Suprapubic skin (tissue), 4 donors: ENCODE data around the gene ENOX2. TPM values are rescaled to one million over a fixed set of nuclear protein-coding genes. Genes with fewer than 3 reads are reported as not detected.
"Not testable (repeated sequence)": the region's sequence is repeated elsewhere in the genome, so short reads cannot be mapped to it uniquely, and the experiment has no call there.

ENCODE experiments used
- DNase-seq, 2 donors: peaks; one replicate each; pipeline ENCODE4 v3.0.0-alpha.2; 2019; ENCODE audit warnings: low spot score in 2 of 2
- H3K27ac ChIP-seq: fragments of 200-600 bp; sonication (generic); one replicate; pipeline ENCODE4 v1.5.1; 2019
- H3K27me3 ChIP-seq: fragments of 200-600 bp; sonication (generic); one replicate; pipeline ENCODE4 v1.5.1; 2019
- H3K36me3 ChIP-seq: fragments of 200-600 bp; sonication (generic); one replicate; pipeline ENCODE4 v1.5.1; 2019
- H3K4me1 ChIP-seq: fragments of 200-600 bp; sonication (generic); one replicate; pipeline ENCODE4 v1.5.1; 2019
- H3K4me3 ChIP-seq: fragments of 200-600 bp; sonication (generic); one replicate; pipeline ENCODE4 v1.5.1; 2019; ENCODE audit warnings: mild to moderate bottlenecking
- H3K9me3 ChIP-seq: fragments of 200-600 bp; sonication (generic); one replicate; pipeline ENCODE4 v1.5.1; 2019
- EP300 ChIP-seq: sonication (generic); formaldehyde crosslinking; IDR thresholded peaks from one replicate; pipeline ENCODE4 v1.6.1; 2017; ENCODE audit warnings: antibody characterized with exemption
- POLR2A ChIP-seq, 2 donors: fragments of 450-650 bp; IDR thresholded peaks; one replicate each; pipeline ENCODE4 v1.6.1; 2017; ENCODE audit warnings: antibody characterized with exemption in 2 of 2, mild to moderate bottlenecking in 2 of 2, moderate library complexity in 2 of 2
- POLR2AphosphoS5 ChIP-seq, 3 donors: sonication (generic); formaldehyde crosslinking; IDR thresholded peaks; one replicate each; pipeline ENCODE4 v1.6.1; 2017; ENCODE audit warnings: antibody characterized with exemption in 3 of 3
- WGBS: methylation state at CpG from one replicate; pipeline ENCODE4 v1.1.5; 2018; 5-methylcytosine and 5-hydroxymethylcytosine counted together
- total RNA-seq, 4 donors: library from RNA; depleted of rRNA; stranded (reverse); fragments of >200 nt; gene quantifications; one replicate each; pipeline ENCODE4 v1.1.0, GENCODE V29; 2016
- TF ChIP-seq, protein P1 (sequence below), 2 donors: fragments of 200-600 bp in 1 of 2; fragments of 450-650 bp in 1 of 2; sonication (generic) in 1 of 2; IDR thresholded peaks; one replicate each; pipeline ENCODE4 v1.5.1; 2016 to 2019; ENCODE audit warnings: antibody characterized with exemption in 2 of 2, mild to moderate bottlenecking in 1 of 2, moderate library complexity in 1 of 2

The ENOX2 gene
- total RNA-seq, 4 donors from 2014 or later, result 9.6 to 11.1 (median 10.7) TPM

DNA sequence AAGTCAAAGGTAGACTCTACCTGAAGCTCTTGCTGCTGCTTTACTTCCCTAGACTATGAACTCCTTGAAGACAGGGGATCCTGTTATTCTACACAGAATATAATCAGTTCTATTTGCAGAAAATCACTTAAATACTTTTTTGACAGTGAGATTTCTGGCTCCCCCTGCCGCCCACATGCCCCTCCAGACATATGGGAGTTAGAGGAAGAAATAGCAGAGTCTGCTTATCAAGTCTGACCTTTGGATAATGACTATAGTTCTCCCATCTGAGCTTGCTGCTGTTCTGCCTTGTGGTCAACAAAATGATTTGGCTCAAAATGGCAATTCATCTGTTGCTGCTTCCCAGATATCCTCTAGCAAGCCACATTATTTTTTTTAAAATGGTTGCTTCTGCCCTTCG, 101.1 kb downstream of the ENOX2 start:
- no peaks in the 10 kb centered on the region for H3K4me1 ChIP-seq
- H3K9me3 ChIP-seq, result no peaks in the 10 kb centered on the region
- H3K4me3 ChIP-seq, result no peak overlapping the region
- no peaks in the 10 kb centered on the region for H3K27me3 ChIP-seq
- 72% methylated on average over 2 of the region's 2 CpGs for WGBS
- TF ChIP-seq POLR2A (IDR thresholded peaks at IDR 0.05) (no peak), POLR2AphosphoS5 (IDR thresholded peaks at IDR 0.05) (no peak)
- TF ChIP-seq, protein P1, sequence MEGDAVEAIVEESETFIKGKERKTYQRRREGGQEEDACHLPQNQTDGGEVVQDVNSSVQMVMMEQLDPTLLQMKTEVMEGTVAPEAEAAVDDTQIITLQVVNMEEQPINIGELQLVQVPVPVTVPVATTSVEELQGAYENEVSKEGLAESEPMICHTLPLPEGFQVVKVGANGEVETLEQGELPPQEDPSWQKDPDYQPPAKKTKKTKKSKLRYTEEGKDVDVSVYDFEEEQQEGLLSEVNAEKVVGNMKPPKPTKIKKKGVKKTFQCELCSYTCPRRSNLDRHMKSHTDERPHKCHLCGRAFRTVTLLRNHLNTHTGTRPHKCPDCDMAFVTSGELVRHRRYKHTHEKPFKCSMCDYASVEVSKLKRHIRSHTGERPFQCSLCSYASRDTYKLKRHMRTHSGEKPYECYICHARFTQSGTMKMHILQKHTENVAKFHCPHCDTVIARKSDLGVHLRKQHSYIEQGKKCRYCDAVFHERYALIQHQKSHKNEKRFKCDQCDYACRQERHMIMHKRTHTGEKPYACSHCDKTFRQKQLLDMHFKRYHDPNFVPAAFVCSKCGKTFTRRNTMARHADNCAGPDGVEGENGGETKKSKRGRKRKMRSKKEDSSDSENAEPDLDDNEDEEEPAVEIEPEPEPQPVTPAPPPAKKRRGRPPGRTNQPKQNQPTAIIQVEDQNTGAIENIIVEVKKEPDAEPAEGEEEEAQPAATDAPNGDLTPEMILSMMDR (IDR thresholded peaks at IDR 0.05), result no peak
- DNase-seq, result no peak
- H3K27ac ChIP-seq, result no peak overlapping the region
- H3K36me3 ChIP-seq, result no peaks in the 10 kb centered on the region

DNA sequence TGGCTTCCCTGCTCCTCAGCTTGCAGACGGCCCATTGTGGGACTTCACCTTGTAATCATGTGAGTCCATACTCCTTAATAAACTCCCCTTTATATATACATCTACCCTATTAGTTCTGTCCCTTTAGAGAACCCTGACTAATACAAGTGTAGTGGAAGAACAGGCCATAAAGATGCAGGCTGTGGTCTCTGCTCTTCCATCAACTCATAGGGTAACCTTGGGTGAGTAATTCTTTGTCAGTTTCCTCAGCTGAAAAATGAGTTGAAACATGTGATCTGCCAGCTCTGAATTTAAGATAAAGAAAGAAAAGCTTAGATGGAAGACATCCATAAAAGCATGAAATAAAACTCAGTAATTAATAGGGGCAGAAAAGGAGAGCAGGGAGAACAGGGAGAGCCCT, 103.6 kb downstream of the ENOX2 start:
- 67% methylated on average over 1 of the region's 1 CpG for WGBS
- Histone ChIP-seq H3K27me3 (no peaks in the 10 kb centered on the region), H3K9me3 (no peaks in the 10 kb centered on the region), H3K27ac (no peak overlapping the region), H3K4me1 (no peaks in the 10 kb centered on the region), H3K4me3 (no peak overlapping the region), H3K36me3 (no peaks in the 10 kb centered on the region)
- no peak for DNase-seq
- TF ChIP-seq POLR2A (IDR thresholded peaks at IDR 0.05) (no peak), EP300 (no peak), POLR2AphosphoS5 (IDR thresholded peaks at IDR 0.05) (no peak)
- TF ChIP-seq, protein P1 (IDR thresholded peaks at IDR 0.05), result no peak

DNA sequence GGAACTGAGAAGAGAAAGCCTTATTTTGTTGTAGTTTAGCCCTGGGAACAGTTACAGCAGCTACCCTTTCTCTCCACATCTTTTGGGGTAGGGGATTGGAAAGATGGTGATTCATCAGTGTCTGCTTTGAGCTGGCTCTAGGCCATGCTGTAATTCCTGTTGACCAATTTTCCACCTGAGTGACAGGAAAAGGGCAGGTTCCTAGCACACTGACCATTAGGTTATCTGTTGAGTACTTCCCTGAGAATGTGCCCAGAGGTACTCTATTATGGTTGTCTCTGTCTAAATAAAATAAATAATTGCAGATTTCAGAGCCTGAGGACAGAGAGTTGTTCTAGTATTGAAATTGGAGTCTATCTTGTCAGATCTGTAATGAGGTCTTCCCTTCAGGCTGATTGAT, 109.0 kb downstream of the ENOX2 start:
- no peak for DNase-seq
- H3K4me1 ChIP-seq, result no peaks in the 10 kb centered on the region
- H3K9me3 ChIP-seq, result no peaks in the 10 kb centered on the region
- no peak overlapping the region for H3K4me3 ChIP-seq
- H3K36me3 ChIP-seq, result no peaks in the 10 kb centered on the region
- no peak for TF ChIP-seq POLR2A (IDR thresholded peaks at IDR 0.05)
- no peaks in the 10 kb centered on the region for H3K27me3 ChIP-seq
- H3K27ac ChIP-seq, result no peak overlapping the region

DNA sequence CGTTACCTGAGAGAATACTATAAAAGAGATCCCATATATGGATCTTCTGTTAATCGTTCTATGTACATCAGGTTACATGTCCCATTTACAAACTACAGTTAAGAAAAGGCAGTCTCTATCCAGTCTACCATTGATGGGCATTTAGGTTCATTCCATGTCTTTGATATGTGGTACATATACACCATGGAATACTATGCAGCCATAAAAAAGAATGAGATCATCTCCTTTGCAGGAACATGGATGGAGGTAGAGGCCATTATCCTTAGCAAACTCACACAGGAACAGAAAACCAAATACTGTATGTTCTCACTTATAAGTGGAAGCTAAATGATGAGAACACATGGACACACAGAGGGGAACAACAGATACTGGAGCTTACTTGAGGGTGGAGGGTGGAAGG, 111.1 kb downstream of the ENOX2 start:
- not testable (repeated sequence) for H3K4me1 ChIP-seq, H3K36me3 ChIP-seq, H3K4me3 ChIP-seq, H3K27ac ChIP-seq, DNase-seq, H3K9me3 ChIP-seq, H3K27me3 ChIP-seq
- WGBS, result 86% methylated on average over 2 of the region's 2 CpGs

DNA sequence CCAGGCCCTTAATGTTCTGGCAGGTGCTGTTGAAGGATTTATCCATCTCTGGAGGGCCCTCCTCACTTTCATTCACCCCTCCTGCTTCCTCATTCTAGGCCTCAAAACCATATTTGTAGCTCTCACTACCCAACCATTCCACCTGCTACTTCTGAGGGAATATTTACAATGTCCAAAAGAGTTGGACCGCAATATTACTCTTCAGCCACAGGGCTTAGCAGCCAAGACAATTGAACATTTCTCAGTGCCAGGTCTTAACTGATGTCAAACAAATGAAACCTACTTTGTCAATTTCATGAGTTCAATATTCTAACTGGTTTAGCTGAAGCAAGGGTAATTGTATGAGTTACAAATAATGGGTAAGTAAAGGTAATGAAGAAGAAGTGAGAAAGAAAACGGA, 113.2 kb downstream of the ENOX2 start:
- 86% methylated on average over 2 of the region's 2 CpGs for WGBS

DNA sequence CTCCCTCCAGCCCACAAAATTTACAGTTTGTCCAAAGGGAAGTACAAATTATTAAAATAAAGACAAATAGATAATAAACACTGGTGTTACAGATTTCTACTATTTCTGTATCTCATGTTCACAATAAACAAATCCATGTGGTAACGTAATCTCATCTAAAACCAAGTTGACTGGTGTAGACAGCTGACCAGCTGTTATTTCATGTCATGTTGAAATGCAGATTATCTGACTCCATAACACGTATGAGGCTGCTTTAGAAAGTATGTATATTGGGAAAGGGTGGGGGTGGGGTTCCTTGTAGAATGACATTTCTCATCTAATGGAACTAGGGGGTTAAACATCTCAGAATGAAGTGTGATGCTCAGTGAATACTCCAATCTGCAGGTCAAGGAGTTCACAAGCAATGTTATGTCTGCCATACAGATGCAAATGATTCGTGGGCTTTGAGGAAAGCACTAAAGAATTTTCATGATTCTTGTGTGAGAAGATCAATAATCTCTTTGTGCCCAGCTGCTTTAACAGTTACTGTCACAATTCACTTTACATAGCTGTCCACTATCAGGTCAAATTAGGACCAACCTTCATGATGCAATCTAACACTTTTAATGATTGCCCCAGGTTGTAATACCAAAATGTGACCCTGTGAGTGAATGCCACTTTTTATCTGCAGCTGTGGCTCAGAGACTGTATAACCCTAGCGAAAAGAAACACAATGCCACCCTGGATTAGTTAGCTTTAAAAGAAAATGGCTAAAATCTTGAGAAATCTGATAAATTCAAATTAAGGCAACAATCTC, 114.0 kb downstream of the ENOX2 start:
- Histone ChIP-seq H3K27ac (no peak overlapping the region), H3K27me3 (no peaks in the 10 kb centered on the region), H3K4me3 (no peak overlapping the region), H3K36me3 (no peaks in the 10 kb centered on the region), H3K4me1 (no peaks in the 10 kb centered on the region), H3K9me3 (no peaks in the 10 kb centered on the region)
- 64% methylated on average over 4 of the region's 4 CpGs for WGBS
- TF ChIP-seq EP300 (no peak), POLR2A (IDR thresholded peaks at IDR 0.05) (no peak), POLR2AphosphoS5 (IDR thresholded peaks at IDR 0.05) (no peak)
- TF ChIP-seq, protein P1 (IDR thresholded peaks at IDR 0.05), result no peak
- no peak for DNase-seq

More for the DNA sequence above, 113.2 kb downstream of the ENOX2 start:
- no peaks in the 10 kb centered on the region for H3K9me3 ChIP-seq
- TF ChIP-seq POLR2AphosphoS5 (IDR thresholded peaks at IDR 0.05) (no peak), EP300 (no peak), POLR2A (IDR thresholded peaks at IDR 0.05) (no peak)
- TF ChIP-seq, protein P1 (IDR thresholded peaks at IDR 0.05), result no peak
- DNase-seq, result no peak
- no peak overlapping the region for H3K4me3 ChIP-seq
- H3K27ac ChIP-seq, result no peak overlapping the region
- no peaks in the 10 kb centered on the region for H3K4me1 ChIP-seq
- H3K27me3 ChIP-seq, result no peaks in the 10 kb centered on the region
- H3K36me3 ChIP-seq, result no peaks in the 10 kb centered on the region
